ENCODE results near the gene LSAMP. TPM values are rescaled to one million over a fixed set of nuclear protein-coding genes. Genes with fewer than 3 reads are reported as not detected.

LSAMP gene
- total RNA-seq, 3 donors from 2014 or later = 0.78 to 39.8 (median 1.9) TPM

- H3K4me3 ChIP-seq = no peak overlapping the region
- H3K4me1 ChIP-seq (ENCODE audit: low read depth) = no peaks in the 10 kb centered on the region
- TF ChIP-seq CTCF (IDR thresholded peaks at IDR 0.05) = no peak
- DNase-seq (no peak), ATAC-seq (no peak)
- H3K36me3 ChIP-seq (ENCODE audit: low read depth) = no peaks in the 10 kb centered on the region
- no peaks in the 10 kb centered on the region for H3K9me3 ChIP-seq
- intact Hi-C loops (cut with DNase I, micrococcal nuclease) = no loop called here
These were observed 530.2 kb downstream of the LSAMP start for GRCh38 chr3:115915061-115915460.

- ATAC-seq = no peak
- no peak for TF ChIP-seq CTCF (IDR thresholded peaks at IDR 0.05)
- no peak overlapping the region for H3K4me3 ChIP-seq
These were observed 532.1 kb downstream of the LSAMP start for GRCh38 chr3:115913069-115913686.

GRCh38 chr3:115912372-115912771, 532.9 kb downstream of the LSAMP start:
- H3K9me3 ChIP-seq = no peaks in the 10 kb centered on the region
- TF ChIP-seq CTCF (IDR thresholded peaks at IDR 0.05) = no peak
- intact Hi-C loops (cut with DNase I, micrococcal nuclease) = no loop called here
- peak in 1 of 3 donors; percentile 4 for DNase-seq
- H3K4me1 ChIP-seq (ENCODE audit: low read depth) = no peaks in the 10 kb centered on the region
- H3K4me3 ChIP-seq = no peak overlapping the region
- no peak for ATAC-seq
- no peaks in the 10 kb centered on the region for H3K36me3 ChIP-seq (ENCODE audit: low read depth)

More at GRCh38 chr3:115913069-115913686, 532.1 kb downstream of the LSAMP start:
- intact Hi-C loops (cut with DNase I, micrococcal nuclease) = no loop called here
- Histone ChIP-seq H3K4me1 (ENCODE audit: low read depth) (no peaks in the 10 kb centered on the region), H3K36me3 (ENCODE audit: low read depth) (no peaks in the 10 kb centered on the region), H3K9me3 (no peaks in the 10 kb centered on the region)
- DNase-seq = no peak

GRCh38 chr3:115905871-115906270, 539.4 kb downstream of the LSAMP start:
- no peaks in the 10 kb centered on the region for H3K36me3 ChIP-seq (ENCODE audit: low read depth)
- DNase-seq (no peak), ATAC-seq (no peak)
- TF ChIP-seq CTCF (IDR thresholded peaks at IDR 0.05) = no peak
- no peak overlapping the region for H3K4me3 ChIP-seq
- intact Hi-C loops (cut with DNase I, micrococcal nuclease) = no loop called here
- no peaks in the 10 kb centered on the region for H3K4me1 ChIP-seq (ENCODE audit: low read depth)
- H3K9me3 ChIP-seq = no peaks in the 10 kb centered on the region

GRCh38 chr3:115903843-115904242, 541.4 kb downstream of the LSAMP start:
- no peak for TF ChIP-seq CTCF (IDR thresholded peaks at IDR 0.05)
- Histone ChIP-seq H3K36me3 (ENCODE audit: low read depth) (no peaks in the 10 kb centered on the region), H3K9me3 (no peaks in the 10 kb centered on the region), H3K4me3 (no peak overlapping the region), H3K4me1 (ENCODE audit: low read depth) (no peaks in the 10 kb centered on the region)
- intact Hi-C loops (cut with DNase I, micrococcal nuclease) = no loop called here
- ATAC-seq = no peak
- no peak for DNase-seq

- intact Hi-C loops (cut with DNase I, micrococcal nuclease) = no loop called here
- Histone ChIP-seq H3K36me3 (ENCODE audit: low read depth) (no peaks in the 10 kb centered on the region), H3K4me3 (no peak overlapping the region), H3K9me3 (no peaks in the 10 kb centered on the region), H3K4me1 (ENCODE audit: low read depth) (no peaks in the 10 kb centered on the region)
- ATAC-seq (no peak), DNase-seq (no peak)
- no peak for TF ChIP-seq CTCF (IDR thresholded peaks at IDR 0.05)
These were observed 544.3 kb downstream of the LSAMP start for GRCh38 chr3:115901008-115901407.
